ENCODE results near the gene AK2. TPM values are rescaled to one million over a fixed set of nuclear protein-coding genes. Genes with fewer than 3 reads are reported as not detected.

AK2 gene
- total RNA-seq, 1 donor = 99.7 TPM

GRCh38 chr1:33061834-33062233 lies 25.2 kb upstream of the AK2 start:
- TF ChIP-seq, protein P1, sequence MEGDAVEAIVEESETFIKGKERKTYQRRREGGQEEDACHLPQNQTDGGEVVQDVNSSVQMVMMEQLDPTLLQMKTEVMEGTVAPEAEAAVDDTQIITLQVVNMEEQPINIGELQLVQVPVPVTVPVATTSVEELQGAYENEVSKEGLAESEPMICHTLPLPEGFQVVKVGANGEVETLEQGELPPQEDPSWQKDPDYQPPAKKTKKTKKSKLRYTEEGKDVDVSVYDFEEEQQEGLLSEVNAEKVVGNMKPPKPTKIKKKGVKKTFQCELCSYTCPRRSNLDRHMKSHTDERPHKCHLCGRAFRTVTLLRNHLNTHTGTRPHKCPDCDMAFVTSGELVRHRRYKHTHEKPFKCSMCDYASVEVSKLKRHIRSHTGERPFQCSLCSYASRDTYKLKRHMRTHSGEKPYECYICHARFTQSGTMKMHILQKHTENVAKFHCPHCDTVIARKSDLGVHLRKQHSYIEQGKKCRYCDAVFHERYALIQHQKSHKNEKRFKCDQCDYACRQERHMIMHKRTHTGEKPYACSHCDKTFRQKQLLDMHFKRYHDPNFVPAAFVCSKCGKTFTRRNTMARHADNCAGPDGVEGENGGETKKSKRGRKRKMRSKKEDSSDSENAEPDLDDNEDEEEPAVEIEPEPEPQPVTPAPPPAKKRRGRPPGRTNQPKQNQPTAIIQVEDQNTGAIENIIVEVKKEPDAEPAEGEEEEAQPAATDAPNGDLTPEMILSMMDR (IDR thresholded peaks at IDR 0.05; ENCODE audit: insufficient read depth, low read depth, low read length) = no peak
- DNase-seq (ENCODE audit: low read depth) = no peak
- no peak overlapping the region for H3K4me3 ChIP-seq (ENCODE audit: low read depth, low read length)

GRCh38 chr1:33060579-33061083 lies 23.9 kb upstream of the AK2 start:
- DNase-seq (ENCODE audit: low read depth) = peak; percentile 74
- H3K4me3 ChIP-seq (ENCODE audit: low read depth, low read length) = no peak overlapping the region

DNA sequence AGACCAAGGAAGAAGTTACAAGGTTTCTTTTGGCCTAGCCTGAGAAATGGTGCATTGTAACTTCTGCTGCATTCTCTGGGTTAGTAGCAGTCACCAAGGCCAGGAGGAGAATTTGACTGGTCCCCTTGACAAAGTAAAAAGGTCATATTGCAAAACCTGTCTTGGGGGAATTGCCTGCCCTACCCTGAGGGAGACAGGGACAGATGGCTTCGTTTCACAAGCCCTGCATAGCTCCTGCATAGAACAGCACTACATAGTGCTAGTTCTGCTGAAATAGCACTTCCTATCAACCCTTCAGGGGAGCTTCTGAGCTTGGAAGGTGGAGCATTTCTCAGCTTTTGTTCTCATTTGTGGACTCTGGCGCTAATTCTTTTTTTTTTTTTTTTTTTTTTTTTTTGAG lies 20.4 kb upstream of the AK2 start:
- no peak overlapping the region for H3K4me3 ChIP-seq (ENCODE audit: low read depth, low read length)
- DNase-seq (ENCODE audit: low read depth) = no peak
- TF ChIP-seq, protein P1 (IDR thresholded peaks at IDR 0.05; ENCODE audit: insufficient read depth, low read depth, low read length) = no peak

More at GRCh38 chr1:33060579-33061083, 23.9 kb upstream of the AK2 start:
- TF ChIP-seq, protein P1 (IDR thresholded peaks at IDR 0.05; ENCODE audit: insufficient read depth, low read depth, low read length) = no peak

DNA sequence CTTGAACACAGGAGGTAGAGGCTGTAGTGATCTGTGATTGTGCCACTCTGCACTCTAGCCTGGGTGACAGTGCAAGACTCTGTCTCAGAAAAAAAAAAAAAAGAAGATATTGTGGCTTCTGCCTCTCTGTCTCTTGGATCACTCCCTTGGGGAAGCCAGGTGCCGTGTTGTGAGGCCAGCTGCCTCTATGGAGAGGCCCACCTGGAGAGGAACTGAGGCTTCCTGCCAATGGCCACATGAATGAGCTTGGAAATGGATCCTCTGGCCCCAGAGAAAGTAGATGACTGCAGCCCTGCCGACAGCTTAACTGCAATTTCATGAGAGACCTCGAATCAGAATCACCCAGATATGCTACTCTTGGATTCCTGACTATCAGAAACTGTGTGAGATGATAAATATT lies 19.7 kb upstream of the AK2 start:
- TF ChIP-seq, protein P1 (IDR thresholded peaks at IDR 0.05; ENCODE audit: insufficient read depth, low read depth, low read length) = no peak
- H3K4me3 ChIP-seq (ENCODE audit: low read depth, low read length) = no peak overlapping the region
- DNase-seq (ENCODE audit: low read depth) = no peak

GRCh38 chr1:33055210-33056008 lies 18.7 kb upstream of the AK2 start:
- peak; percentile 93 for DNase-seq (ENCODE audit: low read depth)
- no peak overlapping the region for H3K4me3 ChIP-seq (ENCODE audit: low read depth, low read length)
- TF ChIP-seq, protein P1 (IDR thresholded peaks at IDR 0.05; ENCODE audit: insufficient read depth, low read depth, low read length) = peak; percentile 87

DNA sequence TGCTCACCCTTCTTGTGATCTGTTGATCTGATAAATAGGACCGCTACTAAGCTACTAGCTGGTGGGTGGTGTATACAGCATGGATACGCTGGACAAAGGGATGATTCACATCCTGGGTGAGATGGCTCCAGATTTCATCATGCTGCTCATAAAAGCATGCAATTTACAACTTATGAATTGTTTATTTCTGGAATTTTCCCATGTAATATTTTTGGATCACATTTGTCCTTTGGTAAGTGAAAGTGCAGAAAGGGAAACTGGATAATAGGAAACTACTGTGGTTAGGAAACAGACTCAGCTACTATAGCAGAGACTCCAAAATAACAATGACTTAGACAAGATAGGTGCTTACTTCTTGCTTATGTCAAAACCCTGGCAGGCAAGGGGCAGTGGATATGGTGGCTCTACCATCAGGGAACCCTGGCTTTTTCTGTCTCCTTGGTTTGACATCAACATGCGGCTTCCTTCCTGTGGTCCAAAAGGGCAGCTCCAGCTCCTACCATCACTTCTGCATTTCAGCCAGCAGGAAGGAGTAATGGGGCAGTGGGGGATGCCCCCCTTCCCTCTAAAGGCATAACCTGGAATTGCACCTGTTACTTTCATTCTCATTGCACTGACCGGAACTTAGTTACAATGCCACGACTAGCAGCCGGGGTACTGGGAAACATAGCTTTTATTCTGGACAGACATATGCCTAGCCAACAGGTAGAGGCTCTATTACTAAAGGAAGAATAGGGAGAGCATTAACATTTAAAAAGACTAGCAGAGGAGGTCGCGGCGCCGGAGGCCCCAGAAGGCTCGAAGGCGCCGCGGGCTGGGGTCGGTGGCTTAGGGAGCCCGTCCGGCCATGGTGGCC lies 13.8 kb upstream of the AK2 start:
- TF ChIP-seq, protein P1 (IDR thresholded peaks at IDR 0.05; ENCODE audit: insufficient read depth, low read depth, low read length) = no peak
- no peak overlapping the region for H3K4me3 ChIP-seq (ENCODE audit: low read depth, low read length)
- peak; percentile 98 for DNase-seq (ENCODE audit: low read depth)

Measured in fibroblast of villous mesenchyme (primary cell).